MM.1S (cell line): ENCODE data around the gene GATB.

Experiments used
- DNase-seq: peaks from one replicate; pipeline ENCODE4 v3.0.0-alpha.2; 2015
- H2AFZ ChIP-seq: fragments of 300-600 bp; sonication (generic); 2 replicates; pipeline ENCODE4 v1.6.0; 2016; ENCODE audit warnings: antibody characterized with exemption, low read length
- H3F3A ChIP-seq: fragments of 300-600 bp; sonication (generic); 2 replicates; pipeline ENCODE4 v1.6.1; 2016; ENCODE audit warnings: mild to moderate bottlenecking, antibody characterized with exemption, low read length, moderate library complexity, mixed read lengths; ENCODE audit not compliant: insufficient read depth
- H3K27ac ChIP-seq: fragments of 300-600 bp; sonication (generic); 2 replicates; pipeline ENCODE4 v1.5.1; 2016; ENCODE audit warnings: mild to moderate bottlenecking, low read length
- H3K27me3 ChIP-seq: fragments of 300-600 bp; sonication (generic); replicated peaks from 2 replicates; pipeline ENCODE4 v1.6.0; 2016; ENCODE audit warnings: low read length; ENCODE audit not compliant: insufficient read depth
- H3K36me3 ChIP-seq: fragments of 300-600 bp; sonication (generic); replicated peaks from 2 replicates; pipeline ENCODE4 v1.6.1; 2016; ENCODE audit warnings: mild to moderate bottlenecking, low read length, mixed read lengths; ENCODE audit not compliant: insufficient read depth
- H3K4me1 ChIP-seq: fragments of 300-600 bp; sonication (generic); 2 replicates; pipeline ENCODE4 v1.6.1; 2016; ENCODE audit warnings: low read length, mixed read lengths
- H3K4me2 ChIP-seq: fragments of 300-600 bp; sonication (generic); 2 replicates; pipeline ENCODE4 v1.6.0; 2016; ENCODE audit warnings: low read depth, low read length
- H3K4me3 ChIP-seq: fragments of 300-600 bp; sonication (generic); 2 replicates; pipeline ENCODE4 v1.5.1; 2016; ENCODE audit warnings: low read length, mixed read lengths
- H3K79me2 ChIP-seq: fragments of 300-600 bp; sonication (generic); 2 replicates; pipeline ENCODE4 v1.6.1; 2016; ENCODE audit warnings: mixed run types, low read length, mixed read lengths
- H3K9ac ChIP-seq: fragments of 300-600 bp; sonication (generic); 2 replicates; pipeline ENCODE4 v1.6.1; 2016; ENCODE audit warnings: low read length, mixed read lengths
- H3K9me2 ChIP-seq: fragments of 300-600 bp; sonication (generic); replicated peaks from 2 replicates; pipeline ENCODE4 v1.6.1; 2016; ENCODE audit warnings: mild to moderate bottlenecking, low read length, mixed read lengths; ENCODE audit not compliant: insufficient read depth
- H3K9me3 ChIP-seq: fragments of 300-600 bp; sonication (generic); replicated peaks from 2 replicates; pipeline ENCODE4 v1.6.1; 2016; ENCODE audit warnings: mild to moderate bottlenecking, low read length, mixed read lengths; ENCODE audit not compliant: insufficient read depth
- H4K20me1 ChIP-seq: fragments of 300-600 bp; sonication (generic); 2 replicates; pipeline ENCODE4 v1.6.1; 2016; ENCODE audit warnings: mild to moderate bottlenecking, low read length, moderate library complexity, mixed read lengths; ENCODE audit not compliant: insufficient read depth
- CTCF ChIP-seq: fragments of 300-600 bp; sonication (generic); IDR thresholded peaks from 2 replicates; pipeline ENCODE4 v1.5.1; 2016; ENCODE audit warnings: antibody characterized with exemption, low read length, mixed read lengths
- EZH2 ChIP-seq: fragments of 300-600 bp; sonication (generic); optimal IDR thresholded peaks from 2 replicates; pipeline ENCODE3; 2017; ENCODE audit warnings: low read depth, mild to moderate bottlenecking, antibody characterized with exemption, low read length, mixed read lengths
- EZH2phosphoT487 ChIP-seq: fragments of 300-600 bp; sonication (generic); IDR thresholded peaks from 2 replicates; pipeline ENCODE4 v1.6.1; 2018; ENCODE audit warnings: antibody characterized with exemption, low read length

Gene GATB

GRCh38 chr4:151781026-151781425 is 20.2 kb upstream of the GATB start:
- no peaks in the 10 kb centered on the region for H3K27me3 ChIP-seq
- no peaks in the 10 kb centered on the region for H4K20me1 ChIP-seq
- H3K4me2 ChIP-seq: no peak overlapping the region
- no peaks in the 10 kb centered on the region for H3F3A ChIP-seq
- no peaks in the 10 kb centered on the region for H3K9me2 ChIP-seq
- H3K4me3 ChIP-seq: no peak overlapping the region
- H3K79me2 ChIP-seq: no peaks in the 10 kb centered on the region
- no peak overlapping the region for H2AFZ ChIP-seq
- no peak for DNase-seq
- no peak overlapping the region for H3K27ac ChIP-seq
- no peaks in the 10 kb centered on the region for H3K9me3 ChIP-seq
- H3K36me3 ChIP-seq: no peaks in the 10 kb centered on the region
- TF ChIP-seq EZH2phosphoT487: no peak
- TF ChIP-seq CTCF: no peak
- no peak for TF ChIP-seq EZH2
- no peak overlapping the region for H3K9ac ChIP-seq
- no peaks in the 10 kb centered on the region for H3K4me1 ChIP-seq

GRCh38 chr4:151777471-151777870 is 16.7 kb upstream of the GATB start:
- Histone ChIP-seq H3K4me3 (no peak overlapping the region), H3K9ac (no peak overlapping the region), H3K79me2 (no peaks in the 10 kb centered on the region), H4K20me1 (no peaks in the 10 kb centered on the region), H3K36me3 (no peaks in the 10 kb centered on the region), H3K4me1 (no peaks in the 10 kb centered on the region), H2AFZ (no peak overlapping the region), H3K27me3 (no peaks in the 10 kb centered on the region), H3K4me2 (no peak overlapping the region), H3K27ac (no peak overlapping the region), H3K9me3 (no peaks in the 10 kb centered on the region), H3F3A (no peaks in the 10 kb centered on the region), H3K9me2 (no peaks in the 10 kb centered on the region)
- DNase-seq: no peak
- TF ChIP-seq EZH2 (no peak), EZH2phosphoT487 (no peak)

- no peaks in the 10 kb centered on the region for H3K9me2 ChIP-seq
- H3K27me3 ChIP-seq: no peaks in the 10 kb centered on the region
- H3K4me1 ChIP-seq: no peaks in the 10 kb centered on the region
- no peak overlapping the region for H3K4me2 ChIP-seq
- no peak for TF ChIP-seq CTCF
- no peak for TF ChIP-seq EZH2phosphoT487
- TF ChIP-seq EZH2: no peak
- no peaks in the 10 kb centered on the region for H3F3A ChIP-seq
- no peak for DNase-seq
- H3K9me3 ChIP-seq: no peaks in the 10 kb centered on the region
- no peaks in the 10 kb centered on the region for H3K36me3 ChIP-seq
- H2AFZ ChIP-seq: no peak overlapping the region
- H3K79me2 ChIP-seq: no peaks in the 10 kb centered on the region
- no peak overlapping the region for H3K9ac ChIP-seq
- no peak overlapping the region for H3K27ac ChIP-seq
- H3K4me3 ChIP-seq: no peak overlapping the region
- H4K20me1 ChIP-seq: no peaks in the 10 kb centered on the region
These were observed 13.5 kb upstream of the GATB start for GRCh38 chr4:151774324-151774723.

GRCh38 chr4:151772274-151772673 is 11.5 kb upstream of the GATB start:
- no peaks in the 10 kb centered on the region for H3K4me1 ChIP-seq
- H3F3A ChIP-seq: no peaks in the 10 kb centered on the region
- H3K36me3 ChIP-seq: no peaks in the 10 kb centered on the region
- no peak overlapping the region for H2AFZ ChIP-seq
- no peak for DNase-seq
- no peaks in the 10 kb centered on the region for H3K9me3 ChIP-seq
- H4K20me1 ChIP-seq: no peaks in the 10 kb centered on the region
- H3K9me2 ChIP-seq: no peaks in the 10 kb centered on the region
- H3K4me3 ChIP-seq: no peak overlapping the region
- H3K79me2 ChIP-seq: no peaks in the 10 kb centered on the region
- no peak overlapping the region for H3K4me2 ChIP-seq
- H3K27me3 ChIP-seq: no peaks in the 10 kb centered on the region
- no peak overlapping the region for H3K9ac ChIP-seq
- TF ChIP-seq CTCF: no peak
- TF ChIP-seq EZH2phosphoT487: no peak
- no peak for TF ChIP-seq EZH2
- H3K27ac ChIP-seq: no peak overlapping the region
